ENCODE data around the gene SETD5.

Gene SETD5

GRCh38 chr3:9408061-9408460, 10.6 kb downstream of the SETD5 start:
- TF ChIP-seq CTCF (IDR thresholded peaks at IDR 0.05; ENCODE audit: borderline replicate concordance, insufficient read depth, low read depth, low read length), result no peak
- H3K4me3 ChIP-seq (ENCODE audit: low read depth, low read length), result no peak overlapping the region

- TF ChIP-seq CTCF (IDR thresholded peaks at IDR 0.05; ENCODE audit: borderline replicate concordance, insufficient read depth, low read depth, low read length), result no peak
- no peak overlapping the region for H3K4me3 ChIP-seq (ENCODE audit: low read depth, low read length)
Observed at GRCh38 chr3:9408546-9408945, 11.1 kb downstream of the SETD5 start.

GRCh38 chr3:9409981-9410854, 12.8 kb downstream of the SETD5 start:
- no peak overlapping the region for H3K4me3 ChIP-seq (ENCODE audit: low read depth, low read length)
- TF ChIP-seq CTCF (IDR thresholded peaks at IDR 0.05; ENCODE audit: borderline replicate concordance, insufficient read depth, low read depth, low read length), result no peak

- no peak for TF ChIP-seq CTCF (IDR thresholded peaks at IDR 0.05; ENCODE audit: borderline replicate concordance, insufficient read depth, low read depth, low read length)
- H3K4me3 ChIP-seq (ENCODE audit: low read depth, low read length), result no peak overlapping the region
Observed at GRCh38 chr3:9411302-9411701, 13.9 kb downstream of the SETD5 start.

GRCh38 chr3:9412293-9412692, 14.9 kb downstream of the SETD5 start:
- no peak overlapping the region for H3K4me3 ChIP-seq (ENCODE audit: low read depth, low read length)
- no peak for TF ChIP-seq CTCF (IDR thresholded peaks at IDR 0.05; ENCODE audit: borderline replicate concordance, insufficient read depth, low read depth, low read length)

GRCh38 chr3:9414826-9415225, 17.4 kb downstream of the SETD5 start:
- TF ChIP-seq CTCF (IDR thresholded peaks at IDR 0.05; ENCODE audit: borderline replicate concordance, insufficient read depth, low read depth, low read length), result no peak
- H3K4me3 ChIP-seq (ENCODE audit: low read depth, low read length), result no peak overlapping the region

- TF ChIP-seq CTCF (IDR thresholded peaks at IDR 0.05; ENCODE audit: borderline replicate concordance, insufficient read depth, low read depth, low read length), result no peak
- H3K4me3 ChIP-seq (ENCODE audit: low read depth, low read length), result no peak overlapping the region
Observed at GRCh38 chr3:9415485-9416138, 18.2 kb downstream of the SETD5 start.
